ENCODE data around the gene ALKAL2.

ALKAL2 gene

GRCh38 chr2:246489-247144, 41.3 kb downstream of the ALKAL2 start:
- Mint-ChIP-seq H3K4me3 (no peak overlapping the region), H3K27ac (ENCODE audit: low read depth) (no peak overlapping the region), H3K27me3 (no peaks in the 10 kb centered on the region), H3K4me1 (peaks cover 6% of the 10 kb centered on the region), H3K36me3 (ENCODE audit: insufficient read depth) (peaks cover 10% of the 10 kb centered on the region), H3K9me3 (no peaks in the 10 kb centered on the region)
- ATAC-seq (replicated peaks; ENCODE audit: extremely low read depth, poor library complexity, severe bottlenecking): no peak
- peak in 1 of 2 donors; percentile 21 for DNase-seq (ENCODE audit: low spot score in 2 of 2)

- Mint-ChIP-seq H3K4me1 (peaks cover 6% of the 10 kb centered on the region), H3K27ac (ENCODE audit: low read depth) (no peak overlapping the region), H3K9me3 (no peaks in the 10 kb centered on the region), H3K4me3 (no peak overlapping the region), H3K36me3 (ENCODE audit: insufficient read depth) (peaks cover 17% of the 10 kb centered on the region), H3K27me3 (no peaks in the 10 kb centered on the region)
- no peak for DNase-seq (ENCODE audit: low spot score in 2 of 2)
- ATAC-seq (replicated peaks; ENCODE audit: extremely low read depth, poor library complexity, severe bottlenecking): no peak
Observed at GRCh38 chr2:244547-244946, 43.3 kb downstream of the ALKAL2 start.

DNA sequence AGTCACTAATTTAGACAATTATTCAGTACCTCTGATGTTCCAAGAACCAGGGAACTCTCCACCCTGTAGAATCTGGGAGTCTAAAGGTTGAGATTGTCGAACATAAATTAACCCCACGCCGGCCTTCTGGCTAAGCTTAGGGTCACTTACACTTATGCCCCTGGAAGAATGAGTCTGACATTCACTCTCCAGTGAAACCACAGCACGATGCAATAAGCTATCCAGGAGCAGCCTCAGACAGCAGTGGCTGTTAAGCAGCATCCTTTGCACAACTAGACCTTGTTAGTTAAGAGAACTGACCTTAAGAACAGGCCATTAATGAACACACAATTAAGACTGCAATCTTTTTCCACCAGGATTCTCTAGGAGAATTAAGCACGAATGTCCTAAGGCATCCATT, 49.0 kb downstream of the ALKAL2 start:
- H3K27me3 Mint-ChIP-seq: no peaks in the 10 kb centered on the region
- H3K4me1 Mint-ChIP-seq: peaks cover 11% of the 10 kb centered on the region
- no peak for DNase-seq (ENCODE audit: low spot score in 2 of 2)
- no peaks in the 10 kb centered on the region for H3K9me3 Mint-ChIP-seq
- peak overlapping the region; percentile 38 for H3K4me3 Mint-ChIP-seq
- H3K27ac Mint-ChIP-seq (ENCODE audit: low read depth): peak overlapping the region; percentile 70
- H3K36me3 Mint-ChIP-seq (ENCODE audit: insufficient read depth): peaks cover 10% of the 10 kb centered on the region
- ATAC-seq (replicated peaks; ENCODE audit: extremely low read depth, poor library complexity, severe bottlenecking): no peak

DNA sequence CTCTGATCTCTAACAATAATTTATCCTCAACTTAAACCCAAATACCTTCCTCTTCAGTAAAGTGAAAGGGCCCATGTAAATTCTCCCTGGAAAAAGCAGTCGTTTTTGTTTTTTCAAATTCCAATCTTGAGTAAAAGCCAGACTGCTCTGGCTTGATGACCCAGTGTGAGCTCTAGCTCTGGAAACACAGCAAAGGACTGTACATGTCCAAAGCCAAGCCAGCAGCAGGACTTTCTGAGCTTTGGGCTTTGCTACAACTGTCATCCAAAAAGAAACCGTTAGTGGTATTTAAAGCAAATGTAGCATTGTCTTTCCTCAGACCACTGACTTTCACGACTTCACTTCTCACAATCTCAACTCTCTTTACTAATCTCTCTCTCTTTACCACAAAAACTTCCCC, 49.5 kb downstream of the ALKAL2 start:
- no peak for DNase-seq (ENCODE audit: low spot score in 2 of 2)
- H3K9me3 Mint-ChIP-seq: no peaks in the 10 kb centered on the region
- peak overlapping the region; percentile 38 for H3K4me3 Mint-ChIP-seq
- peak overlapping the region; percentile 70 for H3K27ac Mint-ChIP-seq (ENCODE audit: low read depth)
- H3K4me1 Mint-ChIP-seq: peaks cover 11% of the 10 kb centered on the region
- no peaks in the 10 kb centered on the region for H3K27me3 Mint-ChIP-seq
- peaks cover 7% of the 10 kb centered on the region for H3K36me3 Mint-ChIP-seq (ENCODE audit: insufficient read depth)
- ATAC-seq (replicated peaks; ENCODE audit: extremely low read depth, poor library complexity, severe bottlenecking): no peak

GRCh38 chr2:237878-238277, 50.0 kb downstream of the ALKAL2 start:
- no peak for ATAC-seq (replicated peaks; ENCODE audit: extremely low read depth, poor library complexity, severe bottlenecking)
- Mint-ChIP-seq H3K4me1 (peaks cover 11% of the 10 kb centered on the region), H3K27me3 (no peaks in the 10 kb centered on the region), H3K9me3 (no peaks in the 10 kb centered on the region), H3K36me3 (ENCODE audit: insufficient read depth) (peaks cover 8% of the 10 kb centered on the region), H3K4me3 (peak overlapping the region; percentile 38), H3K27ac (ENCODE audit: low read depth) (no peak overlapping the region)
- DNase-seq (ENCODE audit: low spot score in 2 of 2): no peak

GRCh38 chr2:236993-237539, 50.8 kb downstream of the ALKAL2 start:
- ATAC-seq (replicated peaks; ENCODE audit: extremely low read depth, poor library complexity, severe bottlenecking): no peak
- no peak overlapping the region for H3K4me3 Mint-ChIP-seq
- H3K36me3 Mint-ChIP-seq (ENCODE audit: insufficient read depth): peaks cover 8% of the 10 kb centered on the region
- no peak overlapping the region for H3K27ac Mint-ChIP-seq (ENCODE audit: low read depth)
- no peaks in the 10 kb centered on the region for H3K27me3 Mint-ChIP-seq
- no peaks in the 10 kb centered on the region for H3K9me3 Mint-ChIP-seq
- peaks cover 11% of the 10 kb centered on the region for H3K4me1 Mint-ChIP-seq
- DNase-seq (ENCODE audit: low spot score in 2 of 2): no peak

- peaks cover 2% of the 10 kb centered on the region for H3K36me3 Mint-ChIP-seq (ENCODE audit: insufficient read depth)
- no peaks in the 10 kb centered on the region for H3K27me3 Mint-ChIP-seq
- no peak for DNase-seq (ENCODE audit: low spot score in 2 of 2)
- H3K27ac Mint-ChIP-seq (ENCODE audit: low read depth): no peak overlapping the region
- H3K4me1 Mint-ChIP-seq: peaks cover 11% of the 10 kb centered on the region
- H3K9me3 Mint-ChIP-seq: no peaks in the 10 kb centered on the region
- no peak for ATAC-seq (replicated peaks; ENCODE audit: extremely low read depth, poor library complexity, severe bottlenecking)
- H3K4me3 Mint-ChIP-seq: no peak overlapping the region
Observed at GRCh38 chr2:234421-234820, 53.5 kb downstream of the ALKAL2 start.

DNA sequence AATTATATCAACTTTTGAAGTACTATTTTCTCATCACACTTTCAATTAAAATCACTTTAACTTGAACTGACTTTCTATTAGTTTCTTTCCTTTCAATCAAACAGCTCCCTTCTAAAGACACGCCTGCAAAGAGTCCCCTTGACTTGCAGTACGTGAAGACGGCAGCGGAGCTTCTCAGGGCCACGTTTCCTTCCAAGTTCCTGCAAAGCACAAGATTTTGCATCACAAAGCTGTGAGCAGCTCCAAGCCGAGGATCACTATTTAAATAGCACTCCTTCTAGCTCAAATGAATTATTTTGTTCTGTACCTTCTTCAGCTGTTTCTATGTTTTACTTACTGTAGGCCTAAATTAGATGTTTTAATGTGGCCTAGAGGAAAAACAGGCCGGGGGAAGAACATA, 54.9 kb downstream of the ALKAL2 start:
- DNase-seq (ENCODE audit: low spot score in 2 of 2) (no peak), ATAC-seq (replicated peaks; ENCODE audit: extremely low read depth, poor library complexity, severe bottlenecking) (no peak)
- peaks cover 3% of the 10 kb centered on the region for H3K36me3 Mint-ChIP-seq (ENCODE audit: insufficient read depth)
- H3K27ac Mint-ChIP-seq (ENCODE audit: low read depth): no peak overlapping the region
- H3K4me1 Mint-ChIP-seq: peaks cover 2% of the 10 kb centered on the region
- no peaks in the 10 kb centered on the region for H3K27me3 Mint-ChIP-seq
- no peak overlapping the region for H3K4me3 Mint-ChIP-seq
- no peaks in the 10 kb centered on the region for H3K9me3 Mint-ChIP-seq

DNA sequence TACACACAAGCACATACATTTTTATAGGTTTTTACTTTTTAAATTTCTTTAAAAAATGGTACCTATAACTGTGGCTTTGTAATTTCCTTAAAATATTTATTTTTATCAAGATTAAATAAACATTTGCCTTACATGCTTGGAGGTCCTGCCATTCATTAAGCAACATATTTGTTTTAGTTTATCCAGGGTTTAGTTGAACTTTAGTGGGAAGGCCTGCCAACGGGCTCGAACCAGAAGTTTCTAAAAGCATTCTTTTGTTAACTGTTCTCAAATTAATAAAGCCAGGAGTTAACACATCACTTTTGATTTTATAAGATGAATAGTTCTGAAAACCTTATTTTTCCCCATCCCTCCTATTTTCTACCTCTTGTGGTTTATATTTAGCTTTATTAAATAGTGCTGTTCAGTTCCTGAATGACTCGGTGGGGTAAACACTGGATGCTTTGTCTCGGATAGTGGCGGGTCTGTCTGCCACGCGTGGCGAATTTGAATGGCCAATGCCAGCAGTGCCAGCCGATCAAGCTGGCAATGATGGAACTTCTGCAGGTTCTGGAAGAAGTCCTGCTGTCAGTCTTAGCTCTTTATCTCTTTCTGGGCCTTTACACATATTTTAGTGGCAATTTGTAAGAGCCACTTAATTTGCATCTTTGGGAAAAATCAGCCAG, 56.2 kb downstream of the ALKAL2 start:
- no peaks in the 10 kb centered on the region for H3K4me1 Mint-ChIP-seq
- no peak for ATAC-seq (replicated peaks; ENCODE audit: extremely low read depth, poor library complexity, severe bottlenecking)

More for the DNA sequence above, 56.2 kb downstream of the ALKAL2 start:
- Mint-ChIP-seq H3K27me3 (no peaks in the 10 kb centered on the region), H3K4me3 (no peak overlapping the region), H3K36me3 (ENCODE audit: insufficient read depth) (peaks cover 7% of the 10 kb centered on the region), H3K9me3 (no peaks in the 10 kb centered on the region), H3K27ac (ENCODE audit: low read depth) (no peak overlapping the region)
- no peak for DNase-seq (ENCODE audit: low spot score in 2 of 2)

Data from central memory CD8-positive, alpha-beta T cell (primary cell).